DMS53 treated with DMSO at 0.1 percent for 48 hours (cell line): Measurements from ENCODE around the gene INPP4A.
"Not testable (repeated sequence)": the region's sequence is repeated elsewhere in the genome, so short reads cannot be mapped to it uniquely, and the experiment has no call there.

Experiments used
- DNase-seq: peaks from one replicate; lab custom pipeline; 2025; ENCODE audit not compliant: unreplicated experiment; lab: John Stamatoyannopoulos, UW

The INPP4A gene

GRCh38 chr2:98444436-98445176, at the start of gene INPP4A:
INPP4A (plus strand) TSS chr2:98444858; CDS start chr2:98520049, 75,191 bp downstream.
- peak; percentile 73 for DNase-seq

GRCh38 chr2:98395977-98396376, 48.7 kb upstream of the INPP4A start:
- no peak for DNase-seq

- DNase-seq, result no peak
Observed at GRCh38 chr2:98396745-98397355, 47.8 kb upstream of the INPP4A start.

GRCh38 chr2:98399140-98399539, 45.5 kb upstream of the INPP4A start:
- no peak for DNase-seq

- no peak for DNase-seq
Observed at GRCh38 chr2:98403878-98404277, 40.8 kb upstream of the INPP4A start.

GRCh38 chr2:98404556-98405250, 40.0 kb upstream of the INPP4A start:
- DNase-seq, result no peak

- DNase-seq, result no peak
Observed at GRCh38 chr2:98405301-98405700, 39.4 kb upstream of the INPP4A start.

- DNase-seq, result no peak
Observed at GRCh38 chr2:98408155-98408554, 36.5 kb upstream of the INPP4A start.

- DNase-seq, result peak; percentile 66
Observed at GRCh38 chr2:98412751-98413458, 31.8 kb upstream of the INPP4A start.

GRCh38 chr2:98414246-98414645, 30.4 kb upstream of the INPP4A start:
- DNase-seq, result peak; percentile 56

- not testable (repeated sequence) for DNase-seq
Observed at GRCh38 chr2:98415719-98416248, 28.9 kb upstream of the INPP4A start.

GRCh38 chr2:98416383-98417159, 28.1 kb upstream of the INPP4A start:
- no peak for DNase-seq

- DNase-seq, result no peak
Observed at GRCh38 chr2:98419544-98419943, 25.1 kb upstream of the INPP4A start.

GRCh38 chr2:98419977-98420725, 24.5 kb upstream of the INPP4A start:
- DNase-seq, result no peak

GRCh38 chr2:98422449-98422848, 22.2 kb upstream of the INPP4A start:
- no peak for DNase-seq

- DNase-seq, result no peak
Observed at GRCh38 chr2:98426771-98427170, 17.9 kb upstream of the INPP4A start.

GRCh38 chr2:98432145-98432544, 12.5 kb upstream of the INPP4A start:
- no peak for DNase-seq

GRCh38 chr2:98433363-98433964, 11.2 kb upstream of the INPP4A start:
- no peak for DNase-seq

GRCh38 chr2:98434492-98434891, 10.2 kb upstream of the INPP4A start:
- no peak for DNase-seq
